Midbrain (tissue), 1 donor: Measurements from ENCODE around the gene AK5.
"Not testable (repeated sequence)": the region's sequence is repeated elsewhere in the genome, so short reads cannot be mapped to it uniquely, and the experiment has no call there.

Experiments
- DNase-seq: peaks from one replicate; lab custom pipeline; 2025; lab: John Stamatoyannopoulos, UW

Gene AK5

GRCh38 chr1:77400781-77401180, 119.0 kb downstream of the AK5 start:
- DNase-seq = no peak

GRCh38 chr1:77401384-77401783, 119.6 kb downstream of the AK5 start:
- DNase-seq = no peak

DNA sequence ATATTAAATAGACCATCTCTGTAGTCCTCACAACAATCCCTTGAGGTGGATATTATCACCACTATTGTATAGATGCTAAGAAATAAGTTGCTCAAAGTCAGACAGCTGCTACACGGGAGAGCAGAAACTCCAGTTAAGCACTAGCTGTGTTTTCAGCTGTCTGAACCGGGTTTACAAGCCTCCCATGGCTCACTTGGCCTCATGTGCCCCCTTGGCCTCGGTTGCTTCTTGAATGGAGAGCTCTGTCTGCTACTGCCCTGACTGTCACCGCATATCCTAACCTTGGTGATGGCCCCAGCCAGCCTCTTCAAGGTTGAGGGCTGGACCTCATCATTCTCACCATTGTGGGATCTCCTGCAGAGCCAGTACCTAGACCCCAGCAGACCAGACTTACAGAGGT, 123.4 kb downstream of the AK5 start:
- no peak for DNase-seq

DNA sequence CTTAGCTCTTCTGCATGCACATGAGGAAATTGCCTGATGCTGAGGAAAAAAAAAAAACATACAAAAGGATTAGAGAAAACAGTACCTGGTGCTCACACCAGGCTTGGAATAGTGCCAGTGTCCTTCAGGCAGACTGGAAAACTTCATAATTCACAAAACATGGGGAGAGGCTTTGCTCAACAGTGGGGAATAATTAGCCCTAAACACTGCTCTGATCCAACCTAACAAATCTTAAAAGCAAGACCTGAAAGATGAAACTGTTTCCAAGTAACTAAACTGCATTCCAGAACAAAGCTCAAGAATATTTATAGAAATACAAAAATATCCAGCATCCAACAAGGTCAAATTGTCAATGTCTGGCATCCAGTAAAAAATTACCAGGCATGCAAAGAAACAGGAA, 124.8 kb downstream of the AK5 start:
- DNase-seq = no peak

- DNase-seq = no peak
These were observed 126.0 kb downstream of the AK5 start for GRCh38 chr1:77407738-77408375.

DNA sequence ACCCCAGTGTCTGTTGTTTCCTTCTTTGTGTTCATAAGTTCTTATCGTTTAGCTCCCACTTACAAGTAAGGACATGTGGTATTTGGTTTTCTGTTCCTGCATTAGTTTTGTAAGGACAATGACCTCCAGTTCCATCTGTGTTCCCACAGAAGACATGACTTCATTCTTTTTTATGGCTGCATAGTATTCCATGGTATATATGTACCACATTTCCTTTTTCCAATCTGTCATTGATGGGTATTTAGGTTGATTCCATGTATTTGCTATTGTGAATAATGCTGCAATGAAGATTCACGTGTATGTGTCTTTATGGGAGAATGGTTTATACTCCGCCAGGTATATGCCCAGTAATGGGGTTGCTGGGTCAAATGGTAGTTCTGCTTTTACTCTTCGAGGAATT, 127.1 kb downstream of the AK5 start:
- not testable (repeated sequence) for DNase-seq

- no peak for DNase-seq
These were observed 130.4 kb downstream of the AK5 start for GRCh38 chr1:77412069-77412819.

- no peak for DNase-seq
These were observed 131.2 kb downstream of the AK5 start for GRCh38 chr1:77412820-77413530.

DNA sequence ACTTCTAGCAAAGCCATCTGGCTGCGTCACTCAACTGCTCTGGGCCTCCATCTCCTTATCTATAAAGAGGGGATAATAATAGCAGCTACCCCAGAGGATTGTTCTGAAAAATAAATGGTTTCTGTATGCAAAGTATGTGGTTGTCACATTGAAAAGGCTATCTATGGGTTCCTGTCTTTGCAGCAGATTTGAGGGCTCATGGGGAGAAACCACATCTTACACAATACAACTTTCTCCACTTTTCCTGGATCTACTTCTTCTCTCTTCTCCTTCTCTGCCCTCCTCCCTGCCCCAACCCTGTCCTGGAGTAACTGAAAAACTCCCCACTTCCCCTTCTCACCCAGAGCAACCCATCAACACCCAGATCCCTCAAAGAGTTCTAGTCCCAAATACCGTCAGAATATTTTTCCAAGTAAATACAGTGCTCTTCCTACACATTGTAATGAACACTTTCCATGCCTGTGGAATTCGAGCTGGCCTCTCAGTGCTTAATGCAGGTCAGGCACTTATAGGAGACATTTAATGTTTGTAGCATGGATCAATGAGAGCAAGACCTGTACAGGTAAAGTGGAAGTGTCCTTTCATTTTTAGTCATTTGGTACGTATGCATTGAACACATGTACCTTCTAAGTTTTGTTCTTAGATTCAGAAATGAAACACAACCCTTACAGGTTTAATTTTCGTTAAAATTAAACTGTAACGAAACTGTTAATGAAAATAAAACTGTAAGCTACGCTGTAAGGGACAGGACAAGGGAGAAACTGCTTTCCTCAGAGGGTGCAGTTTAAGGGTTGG, 131.9 kb downstream of the AK5 start:
- DNase-seq = no peak

- no peak for DNase-seq
These were observed 133.8 kb downstream of the AK5 start for GRCh38 chr1:77415579-77415978.

GRCh38 chr1:77416692-77417450, 135.1 kb downstream of the AK5 start:
- no peak for DNase-seq

- DNase-seq = not testable (repeated sequence)
These were observed 136.2 kb downstream of the AK5 start for GRCh38 chr1:77418055-77418454.

- DNase-seq = no peak
These were observed 139.8 kb downstream of the AK5 start for GRCh38 chr1:77421504-77422233.

DNA sequence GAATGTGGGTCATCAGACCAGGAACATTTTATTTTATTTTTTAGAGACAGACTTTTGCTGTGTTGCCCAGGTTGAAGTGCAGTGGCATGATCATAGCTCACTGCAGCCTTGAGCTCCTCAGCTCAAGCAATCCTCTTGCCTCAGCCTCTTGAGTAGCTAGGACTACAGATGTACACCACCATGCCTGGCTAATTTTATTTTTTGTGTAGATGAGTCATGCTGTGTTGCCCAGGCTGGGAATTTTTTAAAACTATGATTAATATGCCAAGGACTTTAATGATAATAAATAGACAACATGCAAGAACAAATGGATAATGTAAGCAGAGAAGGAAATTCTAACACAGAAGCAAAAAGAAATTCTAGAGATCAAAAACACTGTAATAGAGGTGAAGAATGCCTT, 142.4 kb downstream of the AK5 start:
- no peak for DNase-seq

- no peak for DNase-seq
These were observed 146.2 kb downstream of the AK5 start for GRCh38 chr1:77428068-77428467.

- DNase-seq = no peak
These were observed 149.3 kb downstream of the AK5 start for GRCh38 chr1:77430966-77431690.

GRCh38 chr1:77433934-77434333, 152.1 kb downstream of the AK5 start:
- DNase-seq = no peak

DNA sequence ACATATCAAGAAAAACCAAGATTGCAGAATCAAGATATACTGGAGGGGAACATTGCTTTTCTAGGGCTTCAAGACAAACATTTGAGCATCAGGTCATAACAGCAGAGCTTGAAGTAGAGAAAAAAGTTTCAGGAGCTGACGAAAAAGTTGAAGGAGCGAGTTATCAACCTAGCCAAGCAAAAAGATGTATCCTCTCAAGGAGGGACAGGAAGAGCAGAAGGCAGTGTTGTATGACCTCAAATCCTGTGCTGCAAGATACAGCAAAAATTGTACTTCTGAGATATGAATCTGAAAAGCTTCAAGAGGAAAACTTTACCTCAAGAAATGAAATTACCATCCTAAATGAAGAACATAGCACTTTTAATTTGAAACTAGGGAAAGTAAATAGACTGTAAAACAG, 153.1 kb downstream of the AK5 start:
- no peak for DNase-seq

DNA sequence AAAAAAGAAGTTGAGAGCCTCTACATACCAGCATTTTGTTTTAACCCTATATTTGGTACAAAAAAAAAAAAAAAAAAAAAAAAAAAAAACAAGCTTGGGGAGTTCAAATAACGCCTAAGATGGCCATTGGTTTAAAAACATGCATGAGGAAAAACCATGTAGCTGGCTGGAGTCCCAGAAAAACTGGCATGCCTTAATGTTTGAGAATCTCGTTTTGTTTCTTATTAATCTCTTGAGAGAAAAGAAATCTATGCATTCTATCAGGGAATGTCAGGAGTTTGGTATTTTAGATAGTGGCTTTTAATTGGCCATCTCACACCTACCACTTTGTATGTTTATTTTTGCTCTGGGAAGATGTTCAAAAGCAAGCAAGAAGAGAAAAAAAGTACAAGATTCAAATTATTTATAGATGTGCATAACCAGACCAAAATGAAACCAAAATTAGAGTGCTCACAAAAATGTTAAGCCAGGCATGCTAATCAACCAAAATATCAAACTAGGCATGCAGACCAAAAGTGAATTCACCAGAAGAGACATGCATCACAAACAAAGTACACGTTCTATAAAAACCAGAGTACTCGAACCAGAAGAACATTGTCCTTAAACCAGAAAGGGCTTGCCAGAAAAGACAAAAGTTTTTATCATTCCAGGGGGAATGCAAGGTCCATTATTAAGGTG, 156.6 kb downstream of the AK5 start:
- DNase-seq = no peak
